NOMO-1 treated with dmso at 0.1 percent for 144 hours (cell line): ENCODE data around the gene HSD17B14.
"Not testable (repeated sequence)": the region's sequence is repeated elsewhere in the genome, so short reads cannot be mapped to it uniquely, and the experiment has no call there.

Experiments
- DNase-seq: peaks from one replicate; lab custom pipeline; 2025; ENCODE audit not compliant: unreplicated experiment; lab: John Stamatoyannopoulos, UW

The HSD17B14 gene

DNA sequence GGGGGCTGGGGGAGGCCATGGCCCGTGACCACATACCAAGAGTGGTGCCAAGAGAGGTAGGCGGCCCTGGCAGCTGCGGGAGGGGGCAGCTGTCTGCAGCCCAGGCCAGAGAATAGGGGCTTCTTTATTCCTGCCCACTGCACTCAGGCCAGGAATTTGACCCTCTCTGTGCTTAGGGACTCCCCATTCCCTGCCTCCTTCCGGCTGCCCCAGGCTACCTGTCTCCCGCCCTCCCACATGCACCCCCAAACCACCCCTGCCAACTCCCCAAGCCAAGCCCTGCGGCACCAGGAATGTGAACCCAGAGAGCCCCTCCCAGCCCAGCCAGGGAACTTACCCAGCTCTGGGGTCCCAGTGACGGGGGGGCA is 31.4 kb upstream of the HSD17B14 start:
- DNase-seq: no peak

DNA sequence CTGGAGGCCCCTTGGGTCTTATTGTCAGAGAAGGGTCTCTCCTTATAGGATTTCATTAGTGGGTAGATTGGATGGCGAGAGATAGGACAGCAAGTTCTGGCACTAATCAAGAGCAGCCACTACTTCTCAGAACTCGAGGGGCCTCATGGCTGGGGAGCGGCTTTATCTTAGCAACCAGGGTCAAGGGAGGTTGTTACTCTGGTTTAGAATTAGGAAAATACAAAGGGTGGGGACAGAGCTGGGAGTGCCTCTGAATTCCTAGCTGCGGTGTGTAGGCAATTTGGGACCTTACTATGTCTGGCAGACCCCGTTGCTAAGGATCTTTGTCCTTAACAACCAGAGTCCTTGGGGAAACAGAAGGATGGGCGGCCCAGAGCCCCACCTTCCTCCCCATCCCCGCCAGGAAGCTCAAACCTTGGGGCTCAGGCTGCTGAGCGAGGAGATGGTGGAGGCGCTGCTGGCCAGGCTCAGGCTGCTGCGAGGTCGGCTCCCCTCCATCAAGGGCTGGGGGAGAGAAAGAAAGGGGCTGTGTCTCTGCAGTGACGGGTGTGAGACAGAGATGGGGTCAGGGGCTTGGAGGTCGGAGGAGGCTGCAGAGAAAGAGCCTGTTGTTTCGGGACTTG is 30.9 kb upstream of the HSD17B14 start:
- no peak for DNase-seq

DNA sequence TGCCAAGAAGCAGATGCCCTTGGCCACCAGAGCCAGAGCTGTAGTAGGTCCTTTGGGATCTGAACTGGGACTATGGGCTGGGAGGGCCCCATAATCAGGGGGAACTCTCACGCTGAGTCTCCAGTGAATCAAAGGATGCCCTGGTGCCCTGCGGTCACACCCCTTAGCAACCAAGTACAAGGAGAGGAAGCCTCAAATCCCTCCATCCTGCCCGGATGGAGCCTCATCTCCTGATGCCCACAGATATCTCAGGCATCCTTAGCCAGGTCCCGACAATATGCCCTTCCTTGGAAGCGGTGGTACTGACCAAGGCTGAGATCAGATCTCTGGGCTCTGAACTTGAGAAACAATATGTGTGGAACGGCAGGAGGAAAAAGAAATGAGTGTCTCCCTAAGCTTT is 30.4 kb upstream of the HSD17B14 start:
- DNase-seq: no peak

DNA sequence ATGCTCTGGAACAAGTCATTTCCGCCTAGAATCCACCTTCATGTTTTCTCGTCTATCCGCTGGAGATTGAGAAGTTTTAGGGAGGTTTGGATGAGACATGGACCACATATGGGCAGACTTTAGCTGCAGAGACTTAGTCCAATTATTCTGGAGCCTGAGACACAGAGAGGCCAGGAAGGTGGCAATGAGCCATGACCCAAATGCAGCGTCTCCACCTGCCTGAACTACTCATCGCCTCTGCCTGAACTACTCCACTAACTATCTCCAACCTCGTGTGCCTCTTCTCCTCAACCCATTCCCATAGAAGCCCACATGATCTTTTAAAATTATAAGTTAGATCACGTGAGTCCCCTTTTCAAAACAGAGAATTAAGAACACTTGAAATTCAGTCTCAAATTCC is 26.5 kb upstream of the HSD17B14 start:
- DNase-seq: no peak

DNA sequence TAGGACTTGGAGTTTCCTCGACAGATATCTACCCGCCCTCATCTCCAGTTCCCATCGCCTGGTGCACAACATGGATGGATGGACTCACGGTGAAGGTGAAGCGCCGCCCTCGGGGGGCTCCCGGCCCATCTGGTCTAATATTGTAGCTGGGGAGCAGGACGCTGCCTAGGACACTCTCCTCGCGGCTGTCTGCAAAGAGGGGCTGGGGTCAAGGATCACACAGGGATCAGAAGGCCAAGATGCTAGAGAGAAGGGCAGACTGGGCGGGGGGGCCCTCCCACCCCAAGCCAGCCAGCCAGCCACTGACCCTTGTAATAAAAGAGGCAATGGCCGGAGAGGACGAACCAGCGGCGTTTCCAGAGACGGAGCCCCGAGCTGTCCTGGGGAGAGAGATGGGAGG is 25.0 kb upstream of the HSD17B14 start:
- no peak for DNase-seq

DNA sequence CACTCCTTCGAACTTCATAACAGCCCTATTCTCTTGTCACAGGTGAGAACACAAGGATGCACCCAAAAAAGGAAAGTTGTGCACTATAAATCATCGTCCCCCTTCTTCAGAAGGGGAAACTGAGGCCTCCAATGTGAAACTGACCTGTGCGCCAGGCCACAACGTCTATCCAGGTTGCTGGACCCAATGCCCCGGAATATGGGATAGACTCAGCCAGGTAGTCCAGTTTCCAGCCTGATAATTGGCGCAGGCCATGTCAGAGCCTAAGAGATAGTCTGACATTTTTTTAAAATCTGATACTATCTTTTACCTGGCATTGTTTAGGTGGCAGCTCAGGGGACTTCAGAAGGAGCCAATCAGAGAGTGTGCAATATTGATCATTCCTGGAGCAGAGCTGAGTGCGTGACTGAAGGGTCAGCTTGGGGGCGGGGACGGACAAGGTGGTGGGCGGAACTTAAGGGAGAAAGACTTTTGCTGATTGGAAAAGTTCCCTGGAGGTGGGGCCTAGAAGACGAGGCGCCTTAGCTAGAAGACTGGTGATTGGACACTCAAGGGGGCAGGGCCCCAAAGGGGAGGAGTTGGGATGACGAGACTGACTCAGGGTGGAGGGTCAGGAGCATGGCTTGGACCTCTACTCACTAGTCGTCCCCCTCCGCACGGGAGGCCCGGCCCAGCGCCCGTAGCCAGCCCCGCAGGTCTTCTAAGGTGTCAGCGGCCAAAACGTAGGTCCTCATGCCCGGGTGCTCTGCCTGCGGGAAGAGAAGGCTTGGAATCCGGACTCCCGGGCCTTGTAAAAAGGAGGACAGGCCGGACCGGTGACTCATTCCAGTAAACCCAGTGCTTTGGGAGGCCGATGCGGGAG is 23.7 kb upstream of the HSD17B14 start:
- no peak for DNase-seq

DNA sequence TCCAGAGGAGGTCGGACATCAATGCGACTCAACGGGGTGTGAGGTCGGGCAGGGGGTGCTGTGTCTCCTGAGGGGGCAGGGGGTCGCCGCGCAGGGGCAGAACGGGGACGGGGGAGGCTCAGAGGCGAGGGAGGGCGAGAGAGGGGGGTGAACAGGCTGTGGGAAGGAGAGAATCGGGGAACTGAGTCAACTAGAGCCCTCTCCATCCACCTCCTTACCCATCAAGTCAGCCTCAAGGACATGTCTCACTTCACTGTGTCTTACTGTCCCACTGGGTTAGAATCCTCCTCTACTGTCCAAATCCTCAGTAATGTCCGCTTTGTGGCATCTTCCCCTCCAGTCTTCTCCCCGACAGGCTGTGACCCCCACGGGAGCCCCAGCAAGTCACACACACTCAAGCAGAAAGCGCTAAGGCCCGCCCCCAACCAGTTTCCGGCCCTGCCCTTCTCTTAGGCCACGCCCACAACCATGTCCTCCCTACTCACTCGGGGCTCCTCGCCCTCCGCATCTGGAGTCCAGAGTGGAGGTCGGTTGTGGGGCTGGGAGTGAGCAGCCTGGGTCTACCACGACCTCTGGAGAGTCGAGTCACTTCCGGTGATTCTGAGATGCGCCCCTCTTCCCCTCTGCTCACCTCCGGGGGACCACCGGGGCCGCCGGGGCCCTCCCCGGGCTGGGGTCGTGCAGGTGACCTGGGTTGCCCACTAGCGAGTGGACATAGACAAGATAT is 22.9 kb upstream of the HSD17B14 start:
- peak; percentile 43 for DNase-seq

DNA sequence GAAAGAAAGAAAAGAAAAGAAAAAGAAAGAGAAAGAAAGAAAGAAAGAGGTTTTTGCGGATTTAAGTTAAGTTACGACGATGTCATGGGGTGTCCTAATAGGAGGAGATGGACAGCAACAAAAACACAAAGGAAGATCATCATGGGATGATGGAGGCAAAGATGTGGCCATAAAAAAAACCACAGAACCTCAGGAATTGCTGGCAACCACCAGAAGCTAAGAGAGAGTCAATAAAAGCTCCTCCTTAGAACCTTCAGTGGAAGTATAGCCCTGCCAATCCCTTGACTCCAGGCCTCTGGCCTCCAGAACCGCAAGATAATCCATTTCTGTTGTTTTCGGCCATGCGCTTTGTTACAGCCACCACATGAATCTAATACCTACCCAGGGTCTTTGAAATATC is 20.6 kb upstream of the HSD17B14 start:
- DNase-seq: no peak

DNA sequence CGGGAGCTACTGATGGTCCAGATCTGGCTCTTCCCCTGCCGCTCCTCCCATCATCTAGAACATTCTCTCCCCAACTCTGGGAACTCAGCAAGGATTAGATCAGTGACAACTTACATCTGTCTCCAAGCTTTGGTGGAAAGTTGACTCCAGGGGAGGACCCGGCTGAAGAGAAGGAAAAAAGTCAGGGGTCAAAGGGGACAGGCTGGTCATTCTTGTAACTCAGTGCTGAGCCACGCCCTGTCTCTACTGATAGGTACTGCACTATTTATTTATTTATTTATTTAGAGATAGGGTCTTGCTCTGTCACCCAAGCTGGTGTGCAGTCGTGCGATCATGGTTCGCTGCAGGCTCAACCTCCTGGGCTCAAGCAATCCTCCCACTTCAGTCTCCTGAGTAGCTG is 17.8 kb upstream of the HSD17B14 start:
- DNase-seq: no peak

DNA sequence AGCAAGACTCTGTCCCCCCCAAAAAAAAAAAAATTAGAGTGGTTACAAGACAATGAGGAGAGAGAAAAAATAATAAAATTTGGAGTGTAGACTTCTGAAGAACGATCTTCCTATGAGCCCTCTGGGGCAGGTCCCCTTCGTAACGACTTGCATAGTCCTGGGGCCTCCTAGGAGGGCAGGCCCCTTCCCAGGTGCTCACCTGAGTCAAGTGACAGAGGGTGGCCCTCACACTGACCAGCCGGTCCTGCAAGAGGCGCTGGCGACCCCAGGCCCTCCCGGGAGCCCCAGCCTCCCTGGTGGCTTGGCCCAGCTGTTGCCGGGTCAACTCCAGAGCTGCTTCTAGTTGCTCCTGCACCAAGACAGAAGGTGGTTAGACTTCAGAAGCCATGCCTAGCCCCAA is 17.2 kb upstream of the HSD17B14 start:
- DNase-seq: no peak

DNA sequence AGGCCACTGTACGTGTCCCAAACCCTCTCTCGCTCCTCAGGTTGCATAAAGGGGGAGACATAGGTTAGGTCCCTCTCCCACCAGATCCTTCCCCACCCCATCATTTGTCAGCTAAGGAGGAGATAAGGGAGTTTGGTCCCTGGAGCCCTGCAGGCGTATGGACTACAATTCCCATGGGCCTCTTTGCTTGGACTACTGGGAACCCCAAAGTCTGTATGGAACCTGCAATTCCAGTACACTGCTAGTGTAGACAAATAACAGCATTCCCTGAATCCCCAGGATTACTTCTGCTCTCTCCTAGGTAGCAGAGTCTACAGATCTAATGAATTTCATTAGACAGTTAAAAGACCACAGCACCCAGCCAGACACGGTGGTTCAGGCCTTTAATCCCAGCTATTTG is 16.0 kb upstream of the HSD17B14 start:
- DNase-seq: no peak

DNA sequence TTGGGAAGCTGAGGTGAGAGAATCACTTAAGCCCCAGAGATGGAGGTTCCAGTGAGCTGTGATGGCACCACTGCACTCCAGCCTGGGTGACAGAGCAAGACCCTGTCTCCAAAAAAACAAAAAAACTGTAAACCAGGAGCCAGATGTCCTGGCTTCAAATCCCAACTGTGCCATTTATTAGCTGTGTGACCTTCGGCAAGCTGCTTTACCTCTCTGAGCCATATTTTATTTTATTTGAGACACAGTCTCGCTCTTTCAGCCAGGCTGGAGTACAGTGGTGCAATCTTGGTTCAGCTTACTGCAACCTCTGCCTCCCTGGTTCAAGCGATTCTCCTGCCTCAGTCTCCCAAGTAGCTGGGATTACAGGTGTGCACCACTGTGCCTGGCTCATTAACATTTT is 10.4 kb upstream of the HSD17B14 start:
- DNase-seq: not testable (repeated sequence)

DNA sequence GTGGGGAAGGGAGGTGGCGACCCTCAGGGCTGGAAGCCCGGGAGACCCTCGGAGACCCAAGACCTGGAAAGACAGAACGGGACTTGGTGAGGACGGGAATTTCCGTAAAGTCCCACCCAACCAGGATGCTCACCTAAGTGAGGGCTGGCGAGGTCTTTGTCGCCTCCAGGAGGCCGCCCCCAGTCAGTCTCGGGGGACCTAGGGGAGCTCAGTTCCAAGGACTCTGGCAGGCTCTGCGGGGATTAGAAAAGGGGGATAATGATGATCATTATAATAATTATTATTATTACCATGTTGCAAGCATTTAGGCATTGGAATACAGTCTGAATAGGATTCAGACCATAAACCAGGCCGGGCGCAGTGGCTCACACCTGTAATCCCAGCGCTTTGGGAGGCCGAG is 9.1 kb upstream of the HSD17B14 start:
- no peak for DNase-seq

DNA sequence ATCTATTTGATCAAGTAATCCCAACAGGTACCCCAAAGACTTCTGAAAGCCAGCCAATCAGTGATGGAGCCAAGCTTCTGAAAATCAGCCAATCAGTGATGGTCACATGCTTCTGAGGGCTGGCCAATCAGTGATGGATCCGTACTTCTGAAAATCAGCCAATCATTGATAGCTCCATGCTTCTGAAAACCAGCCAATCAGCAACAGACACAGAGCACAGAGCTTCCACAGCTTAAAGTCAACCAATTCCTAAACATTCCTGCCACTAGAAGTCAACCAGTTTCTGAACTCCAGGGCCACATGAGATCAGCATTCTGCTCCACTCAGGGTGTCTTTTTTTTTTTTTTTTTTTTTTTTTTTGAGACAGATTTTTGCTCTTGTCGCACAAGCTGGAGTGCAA is 8.2 kb upstream of the HSD17B14 start:
- DNase-seq: no peak

DNA sequence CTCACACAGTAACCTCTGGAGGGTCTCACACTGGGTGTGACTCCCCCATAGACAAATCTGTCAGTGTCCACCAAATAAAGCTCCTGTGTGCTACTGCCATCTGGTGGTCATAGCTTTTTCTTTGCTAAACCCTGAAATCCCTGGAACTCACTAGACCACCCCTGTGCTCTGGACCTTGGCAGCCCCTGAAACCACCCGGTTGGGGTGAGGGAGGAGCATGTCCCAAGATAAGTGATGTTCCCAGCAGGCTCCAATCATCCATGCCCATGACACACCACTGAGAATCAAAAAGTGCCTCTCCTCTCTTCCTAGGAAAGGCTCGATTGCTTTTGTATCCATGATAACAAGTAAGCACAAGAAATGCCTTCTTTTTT is 6.5 kb upstream of the HSD17B14 start:
- no peak for DNase-seq

DNA sequence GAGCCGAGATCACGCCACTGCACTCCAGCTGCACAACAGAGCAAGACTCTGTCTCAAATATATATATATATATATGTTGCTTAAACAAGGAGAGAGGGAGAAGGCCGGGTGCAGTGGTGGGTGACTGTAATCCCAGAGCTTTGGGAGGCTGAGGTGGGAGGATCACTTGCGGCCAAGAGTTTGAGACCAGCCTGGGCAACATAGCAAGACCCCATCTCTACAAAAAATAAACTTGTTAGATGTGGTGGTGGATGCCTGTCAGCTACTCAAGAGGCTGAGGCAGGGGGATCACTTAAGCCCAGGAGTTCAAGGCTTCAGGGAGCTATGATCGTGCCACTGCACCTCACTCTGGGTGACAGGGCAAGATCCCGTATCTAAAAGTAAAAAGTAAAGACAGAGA is 5.3 kb upstream of the HSD17B14 start:
- no peak for DNase-seq

DNA sequence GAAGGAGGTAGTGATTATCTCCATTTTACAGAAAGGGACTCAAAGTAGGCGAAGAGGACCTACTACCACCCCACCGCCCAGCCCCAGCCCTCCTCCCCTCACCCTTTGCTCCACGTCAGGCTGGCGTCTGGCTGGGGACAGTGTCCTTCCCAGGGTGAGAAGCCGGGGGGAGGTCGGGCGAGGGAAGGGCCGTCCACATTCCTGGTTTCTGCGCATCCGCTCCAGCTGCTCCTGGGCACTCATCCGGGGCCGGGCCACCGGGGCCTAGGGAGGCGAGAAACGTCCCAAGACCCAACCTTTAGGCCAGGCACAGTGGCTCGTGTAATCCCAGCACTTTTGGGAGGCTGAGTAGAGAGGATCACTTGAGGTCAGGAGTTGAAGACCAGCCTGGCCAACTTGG is 4.8 kb upstream of the HSD17B14 start:
- no peak for DNase-seq

DNA sequence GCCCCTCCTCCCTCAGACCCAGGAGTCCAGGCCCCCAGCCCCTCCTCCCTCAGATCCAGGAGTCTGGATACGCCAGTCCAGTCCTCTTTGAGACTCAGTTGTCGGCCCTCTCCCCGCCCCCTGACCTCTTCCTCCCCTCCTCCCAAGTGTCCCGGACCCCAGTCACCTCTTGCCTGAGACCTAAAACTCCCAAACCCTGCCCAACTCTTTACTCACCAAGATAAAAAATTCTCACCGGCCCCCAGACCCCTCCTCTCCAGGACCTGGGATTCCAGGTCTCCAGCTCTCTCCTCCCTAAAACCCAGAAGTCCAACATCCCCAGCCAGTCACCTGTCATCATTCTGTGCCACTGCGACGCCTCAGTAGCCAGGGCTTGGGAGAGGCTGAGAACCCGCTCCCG is 1.4 kb upstream of the HSD17B14 start:
- no peak for DNase-seq

DNA sequence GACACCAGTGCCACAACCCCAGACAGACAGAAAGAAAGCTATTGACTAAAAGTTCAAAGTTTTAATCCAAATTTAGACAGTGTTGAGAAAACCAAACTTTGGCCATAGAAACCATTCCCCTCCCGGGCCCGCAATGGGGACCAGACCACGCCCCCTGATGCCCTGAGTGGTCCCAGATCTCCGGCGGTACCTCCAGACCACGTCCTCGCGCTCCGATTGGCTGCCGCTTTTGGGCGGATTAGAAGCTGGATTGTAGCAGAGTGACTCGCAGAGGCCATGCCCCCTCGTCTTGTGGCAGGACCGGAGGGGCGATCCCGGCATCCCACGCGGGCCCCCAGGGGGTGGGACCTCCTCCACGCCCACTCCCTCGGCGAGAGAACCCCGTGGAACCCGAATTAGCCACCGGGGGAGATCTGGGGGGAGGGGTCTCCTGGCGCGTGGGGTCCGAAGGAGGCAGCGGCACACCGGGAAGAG is 797 bp upstream of the HSD17B14 start:
- DNase-seq: peak; percentile 66

DNA sequence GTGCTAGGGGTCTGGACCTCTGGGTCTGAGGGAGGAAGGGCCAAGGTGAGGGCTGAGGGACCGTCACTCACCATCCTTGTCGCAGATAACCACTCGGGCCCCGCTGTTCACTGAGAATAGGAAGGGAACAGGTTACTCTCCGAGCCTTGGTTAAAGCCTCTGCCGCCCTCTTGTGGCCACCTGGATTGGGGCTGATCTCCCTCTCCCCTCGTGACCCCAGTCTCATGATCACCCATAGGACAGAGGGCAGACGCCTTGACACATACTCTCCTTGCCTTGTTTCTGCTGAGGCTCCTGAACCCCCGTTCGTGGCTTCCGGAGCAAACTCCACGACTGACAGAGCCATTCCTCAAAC is 580 bp downstream of the HSD17B14 start:
- peak; percentile 68 for DNase-seq

DNA sequence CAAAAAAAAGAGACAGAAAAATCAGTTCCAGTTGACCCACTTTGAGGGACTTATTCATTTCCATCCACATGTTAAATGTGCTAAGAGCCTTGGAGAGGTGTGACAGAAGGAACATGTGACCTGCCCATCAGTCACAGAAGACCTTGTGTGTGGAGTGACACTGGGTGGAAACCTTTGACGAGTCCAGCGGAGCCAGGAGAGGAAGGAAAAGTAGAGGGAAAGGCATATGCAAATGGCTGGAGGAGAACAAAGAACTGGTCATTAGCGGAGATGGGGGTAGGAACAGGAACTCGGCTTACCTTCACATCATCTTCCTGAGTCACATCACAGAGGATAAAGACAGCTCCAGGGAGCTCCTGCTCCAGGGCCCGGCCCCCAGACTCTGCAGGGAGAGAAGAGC is 2.3 kb downstream of the HSD17B14 start:
- no peak for DNase-seq

DNA sequence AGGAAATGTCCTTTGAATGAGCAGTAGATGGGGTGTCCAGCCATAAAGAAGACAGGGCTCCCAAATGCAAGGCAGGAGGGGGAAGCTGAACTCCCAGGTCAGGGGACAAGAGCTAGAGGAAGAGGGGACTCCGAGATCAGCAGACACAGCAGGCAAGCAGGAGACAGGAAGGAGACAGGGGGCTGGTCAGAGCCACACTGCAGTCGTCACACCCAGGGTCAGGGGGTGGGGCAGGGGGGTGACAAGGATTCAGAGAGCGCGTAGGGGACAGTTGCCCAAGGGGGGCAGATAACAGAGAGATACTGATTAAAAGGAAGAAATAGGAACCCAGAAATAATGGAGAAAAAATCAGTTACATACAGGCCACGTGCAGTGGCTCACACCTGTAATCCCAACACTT is 3.2 kb downstream of the HSD17B14 start:
- DNase-seq: no peak
